Panc1 (cell line): Measurements from ENCODE around the gene NOS1AP. TPM values are rescaled to one million over a fixed set of nuclear protein-coding genes. Genes with fewer than 3 reads are reported as not detected.

Source experiments
- ATAC-seq: fragments of 200-7000 bp; cut with Tn5 transposase; 2 replicates; pipeline ENCODE4 v1.9.1; 2020; ENCODE audit warnings: mild to moderate bottlenecking, moderate library complexity
- BruUV-seq: library from RNA; stranded (reverse); fragments of 400-500 nt; replicated peaks from 2 replicates; lab custom pipeline; 2021; lab: Mats Ljungman, UMichigan
- CTCF ChIA-PET: fragments of 300-600 bp; sonication (Branson Sonifier 250); formaldehyde crosslinking; loops from one replicate; lab custom pipeline; 2022; ENCODE audit warnings: antibody characterized with exemption; lab: Charles Lee
- POLR2A ChIA-PET: fragments of 300-600 bp; sonication (Branson Sonifier 250); formaldehyde crosslinking; loops from one replicate; lab custom pipeline; 2022; ENCODE audit warnings: antibody characterized with exemption; lab: Charles Lee
- DNase-seq: peaks from one replicate; pipeline ENCODE4 v3.0.0-alpha.2; 2010; ENCODE audit warnings: low read depth, low spot score
- H3K27ac ChIP-seq: 2 replicates; pipeline ENCODE4 v1.5.1; 2011; ENCODE audit warnings: mild to moderate bottlenecking, low read length, inconsistent platforms
- H3K27me3 ChIP-seq: fragments of 200-500 bp; sonication (Bioruptor generic); 2 replicates; pipeline ENCODE4 v1.6.0; 2014; ENCODE audit warnings: low read length, inconsistent platforms; ENCODE audit not compliant: control insufficient read depth, insufficient read depth
- H3K36me3 ChIP-seq: fragments of 200-500 bp; sonication (Bioruptor generic); 2 replicates; pipeline ENCODE4 v1.5.1; 2014; ENCODE audit warnings: inconsistent platforms, mild to moderate bottlenecking, low read length, moderate library complexity; ENCODE audit not compliant: control insufficient read depth, insufficient read depth
- H3K4me1 ChIP-seq: 2 replicates; pipeline ENCODE4 v1.5.1; 2011; ENCODE audit warnings: inconsistent platforms, mild to moderate bottlenecking, low read length, moderate library complexity; ENCODE audit not compliant: control insufficient read depth, insufficient read depth
- H3K4me3 ChIP-seq, 2 experiments: 2 replicates each; pipeline ENCODE4 v1.5.1; 2011 to 2012; ENCODE audit warnings: low read depth in 2 of 2, low read length in 2 of 2, mild to moderate bottlenecking in 2 of 2, inconsistent platforms in 1 of 2, moderate library complexity in 1 of 2
- H3K9me3 ChIP-seq: fragments of 200-500 bp; sonication (Bioruptor generic); 2 replicates; pipeline ENCODE4 v1.5.1; 2014; ENCODE audit warnings: low read depth, mild to moderate bottlenecking, inconsistent platforms, low read length, moderate library complexity; ENCODE audit not compliant: control insufficient read depth, insufficient read depth
- POLR2AphosphoS5 ChIP-seq: IDR thresholded peaks from 2 replicates; pipeline ENCODE4 v1.6.1; 2012; ENCODE audit warnings: mild to moderate bottlenecking, low read depth, low read length, moderate library complexity
- SIN3A ChIP-seq: IDR thresholded peaks from 2 replicates; pipeline ENCODE4 v1.6.1; 2012; ENCODE audit warnings: low read depth, mild to moderate bottlenecking, low read length, moderate library complexity, borderline replicate concordance; ENCODE audit not compliant: insufficient read depth
- TCF7L2 ChIP-seq: IDR thresholded peaks from 2 replicates; pipeline ENCODE4 v1.6.1; 2011; ENCODE audit warnings: mild to moderate bottlenecking, low read depth, low read length, inconsistent platforms
- in situ Hi-C: cut with HindIII; loops from 2 replicates; pipeline ENCODE4 v1.10.0; 2016; ENCODE audit warnings: low sequenced_read_pairs, low pct_unique_long_range_greater_than_20kb
- intact Hi-C: fragments of 100-400 bp; cut with micrococcal nuclease; formaldehyde crosslinking; loops from one replicate; pipeline ENCODE4 v1.10.0; 2022; ENCODE audit not compliant: unreplicated experiment
- total RNA-seq: library from RNA; stranded (reverse); gene quantifications from one replicate; pipeline ENCODE4 v1.2.1, GENCODE V29; 2021; ENCODE audit not compliant: unreplicated experiment
- TF ChIP-seq, protein P1 (sequence below): fragments of 450-650 bp; IDR thresholded peaks from 2 replicates; pipeline ENCODE4 v1.5.1; 2017; ENCODE audit warnings: mild to moderate bottlenecking
- TF ChIP-seq, protein P2 (sequence below), 2 experiments: IDR thresholded peaks; 2 replicates each; pipeline ENCODE4 v1.6.1; 2011 to 2012; ENCODE audit warnings: low read depth in 2 of 2, control low read depth in 1 of 2, low read length in 1 of 2, mild to moderate bottlenecking in 1 of 2, moderate library complexity in 1 of 2; ENCODE audit not compliant: insufficient read depth in 1 of 2

The NOS1AP gene
- total RNA-seq, 1 experiment from 2014 or later = 27.9 TPM

- TF ChIP-seq, protein P1, sequence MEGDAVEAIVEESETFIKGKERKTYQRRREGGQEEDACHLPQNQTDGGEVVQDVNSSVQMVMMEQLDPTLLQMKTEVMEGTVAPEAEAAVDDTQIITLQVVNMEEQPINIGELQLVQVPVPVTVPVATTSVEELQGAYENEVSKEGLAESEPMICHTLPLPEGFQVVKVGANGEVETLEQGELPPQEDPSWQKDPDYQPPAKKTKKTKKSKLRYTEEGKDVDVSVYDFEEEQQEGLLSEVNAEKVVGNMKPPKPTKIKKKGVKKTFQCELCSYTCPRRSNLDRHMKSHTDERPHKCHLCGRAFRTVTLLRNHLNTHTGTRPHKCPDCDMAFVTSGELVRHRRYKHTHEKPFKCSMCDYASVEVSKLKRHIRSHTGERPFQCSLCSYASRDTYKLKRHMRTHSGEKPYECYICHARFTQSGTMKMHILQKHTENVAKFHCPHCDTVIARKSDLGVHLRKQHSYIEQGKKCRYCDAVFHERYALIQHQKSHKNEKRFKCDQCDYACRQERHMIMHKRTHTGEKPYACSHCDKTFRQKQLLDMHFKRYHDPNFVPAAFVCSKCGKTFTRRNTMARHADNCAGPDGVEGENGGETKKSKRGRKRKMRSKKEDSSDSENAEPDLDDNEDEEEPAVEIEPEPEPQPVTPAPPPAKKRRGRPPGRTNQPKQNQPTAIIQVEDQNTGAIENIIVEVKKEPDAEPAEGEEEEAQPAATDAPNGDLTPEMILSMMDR = no peak
- TF ChIP-seq TCF7L2 = no peak
- TF ChIP-seq, protein P2, sequence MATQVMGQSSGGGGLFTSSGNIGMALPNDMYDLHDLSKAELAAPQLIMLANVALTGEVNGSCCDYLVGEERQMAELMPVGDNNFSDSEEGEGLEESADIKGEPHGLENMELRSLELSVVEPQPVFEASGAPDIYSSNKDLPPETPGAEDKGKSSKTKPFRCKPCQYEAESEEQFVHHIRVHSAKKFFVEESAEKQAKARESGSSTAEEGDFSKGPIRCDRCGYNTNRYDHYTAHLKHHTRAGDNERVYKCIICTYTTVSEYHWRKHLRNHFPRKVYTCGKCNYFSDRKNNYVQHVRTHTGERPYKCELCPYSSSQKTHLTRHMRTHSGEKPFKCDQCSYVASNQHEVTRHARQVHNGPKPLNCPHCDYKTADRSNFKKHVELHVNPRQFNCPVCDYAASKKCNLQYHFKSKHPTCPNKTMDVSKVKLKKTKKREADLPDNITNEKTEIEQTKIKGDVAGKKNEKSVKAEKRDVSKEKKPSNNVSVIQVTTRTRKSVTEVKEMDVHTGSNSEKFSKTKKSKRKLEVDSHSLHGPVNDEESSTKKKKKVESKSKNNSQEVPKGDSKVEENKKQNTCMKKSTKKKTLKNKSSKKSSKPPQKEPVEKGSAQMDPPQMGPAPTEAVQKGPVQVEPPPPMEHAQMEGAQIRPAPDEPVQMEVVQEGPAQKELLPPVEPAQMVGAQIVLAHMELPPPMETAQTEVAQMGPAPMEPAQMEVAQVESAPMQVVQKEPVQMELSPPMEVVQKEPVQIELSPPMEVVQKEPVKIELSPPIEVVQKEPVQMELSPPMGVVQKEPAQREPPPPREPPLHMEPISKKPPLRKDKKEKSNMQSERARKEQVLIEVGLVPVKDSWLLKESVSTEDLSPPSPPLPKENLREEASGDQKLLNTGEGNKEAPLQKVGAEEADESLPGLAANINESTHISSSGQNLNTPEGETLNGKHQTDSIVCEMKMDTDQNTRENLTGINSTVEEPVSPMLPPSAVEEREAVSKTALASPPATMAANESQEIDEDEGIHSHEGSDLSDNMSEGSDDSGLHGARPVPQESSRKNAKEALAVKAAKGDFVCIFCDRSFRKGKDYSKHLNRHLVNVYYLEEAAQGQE (IDR thresholded peaks at IDR 0.05; ENCODE audit: insufficient read depth in 1 of 2, low read depth in 2 of 2, low read length in 1 of 2) = no peak
- no peak for TF ChIP-seq SIN3A
- no peak for TF ChIP-seq POLR2AphosphoS5
- Histone ChIP-seq H3K36me3 (no peaks in the 10 kb centered on the region; the same call in 1 of the 2 replicates), H3K4me1 (peaks cover 3% of the 10 kb centered on the region), H3K4me3 (peak overlapping the region; percentile 77 to 89), H3K9me3 (no peaks in the 10 kb centered on the region), H3K27me3 (peaks cover 7% of the 10 kb centered on the region), H3K27ac (no peak overlapping the region)
- no TSS peak for BruUV-seq
- in situ Hi-C loops (no loop called here), intact Hi-C loops (no loop called here)
- ChIA-PET POLR2A (no interaction called here), CTCF (interaction anchor here (1.7 to 2.4 kb wide), 2 partner anchors 14 to 230 kb away, joined by 16 to 23 read pairs; no protein-coding TSS in a partner anchor)
- peak; percentile 4; the same call in 1 of the 2 replicates for ATAC-seq
- no peak for DNase-seq
These were observed 46.3 kb upstream of the NOS1AP start for GRCh38 chr1:162023181-162023546.

GRCh38 chr1:162023547-162024501 lies 45.7 kb upstream of the NOS1AP start, which contains the start of gene OLFML2B:
OLFML2B (minus strand) TSS chr1:162023869; CDS start chr1:162023430, 439 bp downstream.
- TF ChIP-seq TCF7L2 (peak; percentile 94), SIN3A (no peak)
- TF ChIP-seq, protein P1 = peak; percentile 50
- Histone ChIP-seq H3K9me3 (no peaks in the 10 kb centered on the region), H3K4me1 (peaks cover 3% of the 10 kb centered on the region), H3K27ac (no peak within 1 kb of the TSS), H3K36me3 (no peaks in the 10 kb centered on the region; the same call in 1 of the 2 replicates), H3K4me3 (peak within 1 kb of the TSS; percentile 77 to 89), H3K27me3 (peaks cover 9% of the 10 kb centered on the region)
- peak; percentile 96 for ATAC-seq
- CTCF ChIA-PET = interaction anchor here (0.6 to 2.4 kb wide), 5 partner anchors 13 to 398 kb away, joined by 3 to 23 read pairs (median 8); no protein-coding TSS in a partner anchor
- in situ Hi-C loops = no loop called here
- no TSS peak for BruUV-seq
- peak; percentile 61 for DNase-seq
- POLR2A ChIA-PET = interaction anchor here (0.6 kb wide), 1 partner anchor 63 kb away, joined by 7 read pairs; no protein-coding TSS in a partner anchor
- intact Hi-C loops = no loop called here
